Measurements from ENCODE around the gene PPP1R1C. TPM values are rescaled to one million over a fixed set of nuclear protein-coding genes. Genes with fewer than 3 reads are reported as not detected.

Gene PPP1R1C
- total RNA-seq, 1 experiment from 2014 or later = 3.4 TPM

GRCh38 chr2:182133195-182133891 is 147.7 kb downstream of the PPP1R1C start:
- no peak overlapping the region for H3K4me3 Mint-ChIP-seq
- H3K9me3 Mint-ChIP-seq = no peaks in the 10 kb centered on the region
- H3K27me3 Mint-ChIP-seq (ENCODE audit: low read depth) = no peaks in the 10 kb centered on the region
- no peaks in the 10 kb centered on the region for H3K36me3 Mint-ChIP-seq
- ATAC-seq (no peak), DNase-seq (ENCODE audit: low spot score) (no peak)
- CTCF ChIA-PET = no interaction called here
- H3K27ac Mint-ChIP-seq = no peak overlapping the region
- no peaks in the 10 kb centered on the region for H3K4me1 Mint-ChIP-seq
- TF ChIP-seq, protein P1, sequence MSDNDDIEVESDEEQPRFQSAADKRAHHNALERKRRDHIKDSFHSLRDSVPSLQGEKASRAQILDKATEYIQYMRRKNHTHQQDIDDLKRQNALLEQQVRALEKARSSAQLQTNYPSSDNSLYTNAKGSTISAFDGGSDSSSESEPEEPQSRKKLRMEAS (CRISPR knock-in tag; IDR thresholded peaks at IDR 0.05) = no peak
- TF ChIP-seq, protein P2, sequence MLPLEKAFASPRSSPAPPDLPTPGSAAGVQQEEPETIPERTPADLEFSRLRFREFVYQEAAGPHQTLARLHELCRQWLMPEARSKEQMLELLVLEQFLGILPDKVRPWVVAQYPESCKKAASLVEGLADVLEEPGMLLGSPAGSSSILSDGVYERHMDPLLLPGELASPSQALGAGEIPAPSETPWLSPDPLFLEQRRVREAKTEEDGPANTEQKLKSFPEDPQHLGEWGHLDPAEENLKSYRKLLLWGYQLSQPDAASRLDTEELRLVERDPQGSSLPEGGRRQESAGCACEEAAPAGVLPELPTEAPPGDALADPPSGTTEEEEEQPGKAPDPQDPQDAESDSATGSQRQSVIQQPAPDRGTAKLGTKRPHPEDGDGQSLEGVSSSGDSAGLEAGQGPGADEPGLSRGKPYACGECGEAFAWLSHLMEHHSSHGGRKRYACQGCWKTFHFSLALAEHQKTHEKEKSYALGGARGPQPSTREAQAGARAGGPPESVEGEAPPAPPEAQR (CRISPR knock-in tag; IDR thresholded peaks at IDR 0.05) = no peak
- TF ChIP-seq ZNF416 (CRISPR knock-in tag; IDR thresholded peaks at IDR 0.05) = no peak
- TF ChIP-seq ATF3 (CRISPR knock-in tag; conservative IDR thresholded peaks at IDR 0.05) = no peak
- no peak for TF ChIP-seq ZNF671 (CRISPR knock-in tag; IDR thresholded peaks at IDR 0.05)
- TF ChIP-seq AFF4 (CRISPR knock-in tag; IDR thresholded peaks at IDR 0.05; ENCODE audit: borderline replicate concordance) = no peak
- TF ChIP-seq SMAD4 (CRISPR knock-in tag; IDR thresholded peaks at IDR 0.05) = no peak
- TF ChIP-seq NFE2L1 (CRISPR knock-in tag; IDR thresholded peaks at IDR 0.05) = no peak
- no peak for TF ChIP-seq ATF2 (CRISPR knock-in tag; IDR thresholded peaks at IDR 0.05; ENCODE audit: borderline replicate concordance, low read depth)
- no peak for TF ChIP-seq ZBTB21 (CRISPR knock-in tag; IDR thresholded peaks at IDR 0.05; ENCODE audit: borderline replicate concordance)
- TF ChIP-seq ZNF263 (CRISPR knock-in tag; IDR thresholded peaks at IDR 0.05; ENCODE audit: low read depth) = no peak
- no peak for TF ChIP-seq SOX15 (CRISPR knock-in tag; IDR thresholded peaks at IDR 0.05)
- no peak for TF ChIP-seq ZNF138 (CRISPR knock-in tag; conservative IDR thresholded peaks at IDR 0.05)
- TF ChIP-seq FOXP4 (CRISPR knock-in tag; IDR thresholded peaks at IDR 0.05) = no peak
- no peak for TF ChIP-seq CREB1 (CRISPR knock-in tag; IDR thresholded peaks at IDR 0.05)
- TF ChIP-seq NR2C2 (CRISPR knock-in tag; IDR thresholded peaks at IDR 0.05) = no peak
- no peak for TF ChIP-seq ZNF396 (CRISPR knock-in tag; IDR thresholded peaks at IDR 0.05; ENCODE audit: borderline replicate concordance)
- no peak for TF ChIP-seq ESRRA (CRISPR knock-in tag; IDR thresholded peaks at IDR 0.05; ENCODE audit: borderline replicate concordance)
- POLR2A ChIA-PET = no interaction called here
